HG03520 (cell line): ENCODE measurements around the gene SYNE3.

ENCODE experiments used
- ATAC-seq: cut with Tn5 transposase; IDR thresholded peaks from one replicate; pipeline ENCODE4 v1.9.1; 2021; ENCODE audit warnings: mild to moderate bottlenecking, moderate library complexity; ENCODE audit not compliant: unreplicated experiment

The SYNE3 gene

GRCh38 chr14:95516554-95517181, at the start of gene SYNE3:
TSS of gene SYNE3 (minus strand) at chr14:95516650. CDS start at chr14:95475821, 40,829 bp downstream.
- ATAC-seq, result peak; percentile 26

- no peak for ATAC-seq
Measured at GRCh38 chr14:95564060-95564459, 47.6 kb upstream of the SYNE3 start.

GRCh38 chr14:95562892-95563685, 46.6 kb upstream of the SYNE3 start:
- ATAC-seq, result no peak

GRCh38 chr14:95561001-95561412, 44.6 kb upstream of the SYNE3 start:
- peak; percentile 83 for ATAC-seq

- ATAC-seq, result no peak
Measured at GRCh38 chr14:95559203-95559602, 42.8 kb upstream of the SYNE3 start.

GRCh38 chr14:95557832-95558231, 41.4 kb upstream of the SYNE3 start:
- ATAC-seq, result no peak

GRCh38 chr14:95557291-95557690, 40.8 kb upstream of the SYNE3 start:
- no peak for ATAC-seq

GRCh38 chr14:95555053-95555452, 38.6 kb upstream of the SYNE3 start:
- no peak for ATAC-seq

- no peak for ATAC-seq
Measured at GRCh38 chr14:95553141-95553540, 36.7 kb upstream of the SYNE3 start.

GRCh38 chr14:95551435-95551834, 35.0 kb upstream of the SYNE3 start:
- ATAC-seq, result no peak

- ATAC-seq, result no peak
Measured at GRCh38 chr14:95549656-95550585, 33.5 kb upstream of the SYNE3 start.

- no peak for ATAC-seq
Measured at GRCh38 chr14:95548328-95548929, 32.0 kb upstream of the SYNE3 start.

- no peak for ATAC-seq
Measured at GRCh38 chr14:95547626-95548327, 31.3 kb upstream of the SYNE3 start.

GRCh38 chr14:95547272-95547625, 30.8 kb upstream of the SYNE3 start:
- no peak for ATAC-seq

GRCh38 chr14:95545515-95546168, 29.2 kb upstream of the SYNE3 start:
- ATAC-seq, result no peak

- ATAC-seq, result no peak
Measured at GRCh38 chr14:95544588-95544987, 28.1 kb upstream of the SYNE3 start.

GRCh38 chr14:95543021-95543420, 26.6 kb upstream of the SYNE3 start:
- no peak for ATAC-seq

GRCh38 chr14:95541932-95542930, 25.8 kb upstream of the SYNE3 start:
- ATAC-seq, result no peak

- ATAC-seq, result no peak
Measured at GRCh38 chr14:95541346-95541745, 24.9 kb upstream of the SYNE3 start.
